KMS-11 (cell line): ENCODE data around the gene FAM83F.

Source experiments
- H2AFZ ChIP-seq: fragments of 200-600 bp; sonication (generic); 2 replicates; pipeline ENCODE4 v1.6.1; 2016; ENCODE audit warnings: antibody characterized with exemption, mixed run types, low read depth
- H3K27ac ChIP-seq: fragments of 200-600 bp; sonication (generic); 2 replicates; pipeline ENCODE4 v1.6.1; 2016; ENCODE audit warnings: mild to moderate bottlenecking, mixed run types
- H3K27me3 ChIP-seq: fragments of 200-600 bp; sonication (generic); 2 replicates; pipeline ENCODE4 v1.6.1; 2017; ENCODE audit warnings: mild to moderate bottlenecking, low read depth, mixed run types, moderate library complexity; ENCODE audit not compliant: insufficient read depth
- H3K36me3 ChIP-seq: fragments of 200-600 bp; sonication (generic); 2 replicates; pipeline ENCODE4 v1.6.1; 2017; ENCODE audit warnings: mild to moderate bottlenecking, mixed run types; ENCODE audit not compliant: insufficient read depth
- H3K4me1 ChIP-seq: fragments of 200-600 bp; sonication (generic); 2 replicates; pipeline ENCODE4 v1.6.1; 2016; ENCODE audit warnings: mild to moderate bottlenecking, low read depth, mixed run types; ENCODE audit not compliant: poor library complexity, severe bottlenecking
- H3K4me2 ChIP-seq: fragments of 200-600 bp; sonication (generic); 2 replicates; pipeline ENCODE4 v1.7.0; 2016; ENCODE audit warnings: mild to moderate bottlenecking, mixed run types
- H3K4me3 ChIP-seq: fragments of 200-600 bp; sonication (generic); IDR thresholded peaks from 2 replicates; pipeline ENCODE4 v1.6.1; 2017; ENCODE audit warnings: low read depth, low read length, mixed read lengths; ENCODE audit not compliant: insufficient read depth
- H3K79me2 ChIP-seq: fragments of 200-600 bp; sonication (generic); 2 replicates; pipeline ENCODE4 v1.6.1; 2016; ENCODE audit warnings: low read depth, mixed run types; ENCODE audit not compliant: insufficient read depth
- H3K9ac ChIP-seq: fragments of 200-600 bp; sonication (generic); 2 replicates; pipeline ENCODE4 v1.6.1; 2016; ENCODE audit warnings: mild to moderate bottlenecking, mixed run types
- H4K20me1 ChIP-seq: fragments of 200-600 bp; sonication (generic); 2 replicates; pipeline ENCODE4 v1.6.1; 2016; ENCODE audit warnings: mild to moderate bottlenecking, mixed run types; ENCODE audit not compliant: insufficient read depth
- TF ChIP-seq, protein P1 (sequence below): fragments of 200-600 bp; sonication (generic); conservative IDR thresholded peaks from 2 replicates; pipeline ENCODE4 v1.6.1; 2017; ENCODE audit warnings: low read depth, mild to moderate bottlenecking, antibody characterized with exemption, low read length, moderate library complexity, mixed read lengths

Gene FAM83F

DNA sequence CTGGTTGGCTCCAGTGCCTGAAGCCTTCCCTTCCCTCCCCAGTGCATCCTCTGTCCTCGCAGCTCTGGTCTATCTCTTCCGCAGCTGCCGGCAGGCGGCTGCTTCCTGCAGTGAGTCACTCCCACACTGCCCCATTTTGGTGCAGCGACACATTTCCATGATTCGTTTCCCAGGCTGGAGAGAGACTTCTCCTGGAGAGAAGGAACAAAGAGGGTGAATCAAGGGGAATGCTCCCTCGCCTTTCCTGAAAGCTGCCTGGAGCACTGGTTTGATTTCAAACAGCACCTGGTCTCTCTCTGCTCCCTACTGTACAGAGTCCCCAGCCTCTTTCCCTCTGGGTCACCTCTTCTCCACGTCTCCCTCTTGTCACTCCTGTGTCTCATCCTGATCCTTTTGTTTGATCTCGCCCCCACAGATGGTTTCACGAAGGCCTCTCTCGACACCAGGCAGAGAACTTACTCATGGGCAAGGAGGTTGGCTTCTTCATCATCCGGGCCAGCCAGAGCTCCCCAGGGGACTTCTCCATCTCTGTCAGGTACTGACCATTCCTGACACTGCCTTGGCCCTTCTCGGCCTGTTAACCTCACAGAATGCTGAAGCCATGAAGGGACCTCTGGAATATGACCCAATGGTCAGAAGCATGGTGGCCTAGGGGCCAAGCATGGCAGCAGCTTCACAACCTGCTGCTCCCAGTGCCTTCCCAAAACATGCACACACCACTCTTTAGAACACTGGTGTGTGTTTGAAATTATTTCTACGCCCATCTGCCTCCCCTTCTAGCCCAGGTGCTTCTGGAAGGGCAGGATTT lies 34.9 kb upstream of the FAM83F start, which contains the start of gene TMA7B:
Gene TMA7B (plus strand): TSS at position 758 of the 808 bp plus-strand sequence. CDS start 3,978 bp downstream, outside the sequence.
- Histone ChIP-seq H3K27ac (no peak within 1 kb of the TSS), H3K79me2 (no peaks in the 10 kb centered on the region), H3K4me1 (peaks cover 51% of the 10 kb centered on the region), H4K20me1 (no peaks in the 10 kb centered on the region), H3K4me3 (no peak within 1 kb of the TSS), H3K9ac (no peak within 1 kb of the TSS), H2AFZ (no peak within 1 kb of the TSS), H3K27me3 (peaks cover 23% of the 10 kb centered on the region), H3K36me3 (no peaks in the 10 kb centered on the region), H3K4me2 (no peak within 1 kb of the TSS; the same call in 1 of the 2 replicates)
- TF ChIP-seq, protein P1, sequence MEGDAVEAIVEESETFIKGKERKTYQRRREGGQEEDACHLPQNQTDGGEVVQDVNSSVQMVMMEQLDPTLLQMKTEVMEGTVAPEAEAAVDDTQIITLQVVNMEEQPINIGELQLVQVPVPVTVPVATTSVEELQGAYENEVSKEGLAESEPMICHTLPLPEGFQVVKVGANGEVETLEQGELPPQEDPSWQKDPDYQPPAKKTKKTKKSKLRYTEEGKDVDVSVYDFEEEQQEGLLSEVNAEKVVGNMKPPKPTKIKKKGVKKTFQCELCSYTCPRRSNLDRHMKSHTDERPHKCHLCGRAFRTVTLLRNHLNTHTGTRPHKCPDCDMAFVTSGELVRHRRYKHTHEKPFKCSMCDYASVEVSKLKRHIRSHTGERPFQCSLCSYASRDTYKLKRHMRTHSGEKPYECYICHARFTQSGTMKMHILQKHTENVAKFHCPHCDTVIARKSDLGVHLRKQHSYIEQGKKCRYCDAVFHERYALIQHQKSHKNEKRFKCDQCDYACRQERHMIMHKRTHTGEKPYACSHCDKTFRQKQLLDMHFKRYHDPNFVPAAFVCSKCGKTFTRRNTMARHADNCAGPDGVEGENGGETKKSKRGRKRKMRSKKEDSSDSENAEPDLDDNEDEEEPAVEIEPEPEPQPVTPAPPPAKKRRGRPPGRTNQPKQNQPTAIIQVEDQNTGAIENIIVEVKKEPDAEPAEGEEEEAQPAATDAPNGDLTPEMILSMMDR, result no peak

DNA sequence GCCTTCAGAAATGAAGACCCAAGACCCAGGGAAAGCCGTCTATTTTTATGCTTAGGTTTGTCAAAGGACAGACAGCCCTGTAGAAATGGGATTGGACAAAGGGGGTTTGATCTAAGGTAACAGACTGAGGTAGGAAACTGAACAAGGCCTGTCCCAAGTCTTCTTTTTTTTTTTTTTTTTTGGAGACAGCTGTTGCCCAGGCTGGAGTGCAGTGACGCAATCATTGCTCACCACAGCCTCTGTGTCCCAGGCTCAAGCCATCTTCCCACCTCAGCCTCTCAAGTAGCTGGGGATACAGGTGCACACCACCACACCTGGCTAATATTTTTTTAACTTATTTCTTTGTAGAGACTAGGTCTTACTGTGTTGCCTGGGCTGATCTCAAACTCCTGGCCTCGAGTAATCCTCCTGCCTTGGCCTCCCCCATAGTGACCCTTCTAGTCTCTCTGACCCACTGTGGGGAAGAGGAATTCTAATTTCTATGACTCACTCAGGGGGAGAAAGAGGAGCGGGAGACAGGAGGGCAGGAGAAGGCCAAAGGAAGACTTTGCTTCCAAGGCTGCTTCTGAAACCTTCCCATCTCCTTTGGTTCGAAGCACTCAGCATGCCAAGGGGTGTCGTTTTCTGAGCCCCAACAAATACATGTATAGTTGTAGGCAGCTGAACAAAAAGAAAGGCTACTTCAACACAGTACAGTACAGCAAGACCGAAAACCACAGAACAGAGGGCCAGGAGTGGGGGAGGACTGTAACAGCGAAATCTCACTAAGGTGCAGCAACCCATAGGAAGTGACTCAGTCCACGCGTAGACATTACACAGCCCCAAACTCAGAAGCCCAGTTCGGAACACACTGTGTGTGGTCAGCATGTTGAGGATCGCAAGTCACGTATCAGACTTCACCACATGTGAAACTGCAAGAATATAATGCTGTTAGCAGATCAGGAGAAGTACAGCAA lies 33.7 kb upstream of the FAM83F start:
- Histone ChIP-seq H4K20me1 (no peaks in the 10 kb centered on the region), H3K27ac (no peak overlapping the region), H3K4me2 (peak overlapping the region; percentile 9; the same call in 1 of the 2 replicates), H2AFZ (no peak overlapping the region), H3K36me3 (no peaks in the 10 kb centered on the region), H3K27me3 (peaks cover 23% of the 10 kb centered on the region), H3K4me3 (no peak overlapping the region), H3K4me1 (peaks cover 45% of the 10 kb centered on the region), H3K79me2 (no peaks in the 10 kb centered on the region), H3K9ac (no peak overlapping the region)
- TF ChIP-seq, protein P1, result no peak

DNA sequence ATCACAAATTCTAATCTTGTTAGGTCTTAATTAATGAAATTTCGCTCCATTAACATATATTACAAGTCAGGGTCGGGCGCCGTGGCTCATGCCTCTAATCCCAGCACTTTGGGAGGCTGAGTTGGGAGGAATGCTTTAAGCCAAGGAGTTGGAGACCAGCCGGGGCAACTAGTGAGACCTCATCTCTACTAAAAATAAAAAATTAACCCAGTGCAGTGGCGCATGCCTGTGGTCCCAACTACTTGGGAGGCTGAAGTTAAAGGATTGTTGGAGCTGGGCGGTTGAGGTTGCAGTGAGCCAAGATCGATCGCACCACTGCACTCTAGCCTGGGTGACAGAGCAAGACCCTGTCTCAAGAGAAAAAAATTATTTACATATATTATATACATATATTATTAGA lies 32.7 kb upstream of the FAM83F start:
- H3K4me1 ChIP-seq, result peaks cover 35% of the 10 kb centered on the region
- no peaks in the 10 kb centered on the region for H4K20me1 ChIP-seq
- no peak overlapping the region for H2AFZ ChIP-seq
- H3K27ac ChIP-seq, result no peak overlapping the region
- no peaks in the 10 kb centered on the region for H3K79me2 ChIP-seq
- no peaks in the 10 kb centered on the region for H3K36me3 ChIP-seq
- peaks cover 23% of the 10 kb centered on the region for H3K27me3 ChIP-seq
- H3K9ac ChIP-seq, result no peak overlapping the region
- H3K4me3 ChIP-seq, result no peak overlapping the region
- TF ChIP-seq, protein P1, result no peak
- peak overlapping the region; percentile 9; the same call in 1 of the 2 replicates for H3K4me2 ChIP-seq

DNA sequence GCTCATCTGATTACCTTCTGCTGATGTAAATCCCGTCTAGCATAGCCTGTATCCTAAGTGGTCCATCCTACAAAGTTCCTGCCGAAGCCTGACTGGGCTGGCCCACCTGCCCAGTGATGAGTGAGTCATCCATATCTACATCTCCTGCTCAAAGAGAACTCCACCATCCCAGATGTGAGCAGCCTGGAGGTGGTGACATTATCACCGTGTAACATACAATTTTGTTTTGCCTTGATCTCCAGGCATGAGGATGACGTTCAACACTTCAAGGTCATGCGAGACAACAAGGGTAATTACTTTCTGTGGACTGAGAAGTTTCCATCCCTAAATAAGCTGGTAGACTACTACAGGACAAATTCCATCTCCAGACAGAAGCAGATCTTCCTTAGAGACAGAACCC lies 29.0 kb upstream of the FAM83F start:
- H3K36me3 ChIP-seq, result no peaks in the 10 kb centered on the region

More for the DNA sequence above, 29.0 kb upstream of the FAM83F start:
- Histone ChIP-seq H3K79me2 (no peaks in the 10 kb centered on the region), H3K4me2 (no peak overlapping the region), H4K20me1 (no peaks in the 10 kb centered on the region), H3K9ac (no peak overlapping the region), H3K4me1 (peaks cover 22% of the 10 kb centered on the region), H3K4me3 (no peak overlapping the region), H3K27ac (no peak overlapping the region), H2AFZ (no peak overlapping the region), H3K27me3 (peaks cover 5% of the 10 kb centered on the region; the same call in 1 of the 2 replicates)
- TF ChIP-seq, protein P1, result no peak
